Measurements from ENCODE around the gene SPON2.

DNA sequence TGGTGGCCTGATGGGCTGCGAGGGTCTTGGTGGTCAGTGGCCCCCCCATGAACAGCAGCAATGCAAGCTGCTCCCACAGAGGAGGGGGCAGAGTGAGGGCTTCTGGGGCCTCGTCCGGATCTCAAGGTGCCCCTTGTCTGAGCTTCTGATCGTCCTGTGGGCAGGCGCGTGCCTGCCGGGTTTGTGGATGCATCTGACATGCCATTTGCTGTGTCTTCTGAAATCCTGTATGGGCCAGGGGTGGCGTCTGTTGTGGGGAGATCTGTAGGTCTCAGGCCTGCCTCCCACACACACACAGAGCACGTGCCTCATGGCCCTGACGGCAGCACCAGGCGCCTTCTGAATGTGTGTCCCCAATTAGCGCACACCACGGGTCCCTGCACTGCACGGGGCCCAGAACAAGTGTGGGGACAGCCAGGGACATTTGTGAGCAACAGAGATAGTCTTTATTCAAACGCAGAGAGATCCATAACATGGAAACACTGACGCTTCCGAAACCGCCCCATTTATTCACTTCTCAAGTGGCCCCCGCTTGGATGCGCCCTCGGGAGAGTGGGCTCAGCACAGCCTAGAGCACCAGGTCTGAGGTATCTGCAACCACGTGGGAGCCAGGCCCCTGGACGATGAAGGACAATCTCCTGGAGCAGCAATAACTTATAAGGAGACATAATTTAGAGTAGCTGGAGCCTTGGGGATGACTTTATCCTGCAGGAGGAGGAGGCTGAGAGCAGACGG is 5.7 kb downstream of the SPON2 start:
- TF ChIP-seq POLR2A (IDR thresholded peaks at IDR 0.05; ENCODE audit: low read length) = no peak
- TF ChIP-seq JUN (IDR thresholded peaks at IDR 0.05) = no peak
- TF ChIP-seq, protein P1, sequence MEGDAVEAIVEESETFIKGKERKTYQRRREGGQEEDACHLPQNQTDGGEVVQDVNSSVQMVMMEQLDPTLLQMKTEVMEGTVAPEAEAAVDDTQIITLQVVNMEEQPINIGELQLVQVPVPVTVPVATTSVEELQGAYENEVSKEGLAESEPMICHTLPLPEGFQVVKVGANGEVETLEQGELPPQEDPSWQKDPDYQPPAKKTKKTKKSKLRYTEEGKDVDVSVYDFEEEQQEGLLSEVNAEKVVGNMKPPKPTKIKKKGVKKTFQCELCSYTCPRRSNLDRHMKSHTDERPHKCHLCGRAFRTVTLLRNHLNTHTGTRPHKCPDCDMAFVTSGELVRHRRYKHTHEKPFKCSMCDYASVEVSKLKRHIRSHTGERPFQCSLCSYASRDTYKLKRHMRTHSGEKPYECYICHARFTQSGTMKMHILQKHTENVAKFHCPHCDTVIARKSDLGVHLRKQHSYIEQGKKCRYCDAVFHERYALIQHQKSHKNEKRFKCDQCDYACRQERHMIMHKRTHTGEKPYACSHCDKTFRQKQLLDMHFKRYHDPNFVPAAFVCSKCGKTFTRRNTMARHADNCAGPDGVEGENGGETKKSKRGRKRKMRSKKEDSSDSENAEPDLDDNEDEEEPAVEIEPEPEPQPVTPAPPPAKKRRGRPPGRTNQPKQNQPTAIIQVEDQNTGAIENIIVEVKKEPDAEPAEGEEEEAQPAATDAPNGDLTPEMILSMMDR (IDR thresholded peaks at IDR 0.05) = no peak
- TF ChIP-seq RCOR1 (IDR thresholded peaks at IDR 0.05; ENCODE audit: low read depth, low read length) = no peak

All from A549 (cell line).